Measurements from ENCODE around the gene TM9SF4. TPM values are rescaled to one million over a fixed set of nuclear protein-coding genes. Genes with fewer than 3 reads are reported as not detected.
A peak's percentile ranks its signal among the peaks of the same experiment; 100 is the strongest.

TM9SF4 gene
- total RNA-seq, 1 donor from 2014 or later: 106 TPM

GRCh38 chr20:32205843-32206759 lies 96.6 kb downstream of the TM9SF4 start:
- no peaks in the 10 kb centered on the region for H3K36me3 Mint-ChIP-seq (ENCODE audit: unreplicated experiment)
- H3K4me1 Mint-ChIP-seq (ENCODE audit: low read depth, unreplicated experiment): peaks cover 51% of the 10 kb centered on the region
- no peak for DNase-seq
- TF ChIP-seq CTCF (IDR thresholded peaks at IDR 0.05; ENCODE audit: partially characterized antibody, unreplicated experiment): no peak
- peak overlapping the region; percentile 85 for H3K27ac Mint-ChIP-seq (ENCODE audit: unreplicated experiment)
- H3K9me3 Mint-ChIP-seq (ENCODE audit: unreplicated experiment): peaks cover 16% of the 10 kb centered on the region
- H3K4me3 Mint-ChIP-seq (ENCODE audit: unreplicated experiment): peak overlapping the region; percentile 98
- peaks cover 6% of the 10 kb centered on the region for H3K27me3 Mint-ChIP-seq (ENCODE audit: unreplicated experiment)

- Mint-ChIP-seq H3K27ac (ENCODE audit: unreplicated experiment) (peak overlapping the region; percentile 85), H3K9me3 (ENCODE audit: unreplicated experiment) (peaks cover 16% of the 10 kb centered on the region), H3K27me3 (ENCODE audit: unreplicated experiment) (peaks cover 6% of the 10 kb centered on the region), H3K4me1 (ENCODE audit: low read depth, unreplicated experiment) (peaks cover 51% of the 10 kb centered on the region), H3K36me3 (ENCODE audit: unreplicated experiment) (peaks cover 5% of the 10 kb centered on the region), H3K4me3 (ENCODE audit: unreplicated experiment) (peak overlapping the region; percentile 98)
- TF ChIP-seq CTCF (IDR thresholded peaks at IDR 0.05; ENCODE audit: partially characterized antibody, unreplicated experiment): no peak
- DNase-seq: no peak
Measured at GRCh38 chr20:32206760-32207625, 97.5 kb downstream of the TM9SF4 start.

- Mint-ChIP-seq H3K9me3 (ENCODE audit: unreplicated experiment) (peaks cover 16% of the 10 kb centered on the region), H3K27me3 (ENCODE audit: unreplicated experiment) (peaks cover 6% of the 10 kb centered on the region), H3K27ac (ENCODE audit: unreplicated experiment) (peak within 1 kb of the TSS; percentile 85), H3K4me1 (ENCODE audit: low read depth, unreplicated experiment) (peaks cover 50% of the 10 kb centered on the region), H3K36me3 (ENCODE audit: unreplicated experiment) (peaks cover 5% of the 10 kb centered on the region), H3K4me3 (ENCODE audit: unreplicated experiment) (peak within 1 kb of the TSS; percentile 98)
- TF ChIP-seq CTCF (IDR thresholded peaks at IDR 0.05; ENCODE audit: partially characterized antibody, unreplicated experiment): no peak
- peak; percentile 97 for DNase-seq
Measured at GRCh38 chr20:32207626-32208498, 98.3 kb downstream of the TM9SF4 start, which contains the start of the genes PLAGL2 and POFUT1. TSS of gene PLAGL2 (minus strand) at chr20:32207743. CDS start at chr20:32202178, 5,565 bp downstream. TSS of gene POFUT1 (plus strand) at chr20:32207880. CDS start at chr20:32207942, 62 bp downstream.

GRCh38 chr20:32208499-32209154 lies 99.1 kb downstream of the TM9SF4 start:
- H3K36me3 Mint-ChIP-seq (ENCODE audit: unreplicated experiment): peaks cover 5% of the 10 kb centered on the region
- no peak for TF ChIP-seq CTCF (IDR thresholded peaks at IDR 0.05; ENCODE audit: partially characterized antibody, unreplicated experiment)
- peaks cover 6% of the 10 kb centered on the region for H3K27me3 Mint-ChIP-seq (ENCODE audit: unreplicated experiment)
- no peak for DNase-seq
- H3K4me1 Mint-ChIP-seq (ENCODE audit: low read depth, unreplicated experiment): peaks cover 42% of the 10 kb centered on the region
- H3K27ac Mint-ChIP-seq (ENCODE audit: unreplicated experiment): peak overlapping the region; percentile 64
- H3K4me3 Mint-ChIP-seq (ENCODE audit: unreplicated experiment): peak overlapping the region; percentile 92
- H3K9me3 Mint-ChIP-seq (ENCODE audit: unreplicated experiment): peaks cover 16% of the 10 kb centered on the region

Measured in glutamatergic neuron (in vitro differentiated cells).